H1 (cell line): ENCODE data around the gene PAQR4. TPM values are rescaled to one million over a fixed set of nuclear protein-coding genes. Genes with fewer than 3 reads are reported as not detected.

Experiments used
- CTCF ChIA-PET: fragments of 300-600 bp; sonication (Branson Sonifier 250); formaldehyde crosslinking; loops from one replicate; lab custom pipeline; 2021; ENCODE audit not compliant: partially characterized antibody; lab: Charles Lee
- POLR2A ChIA-PET: fragments of 300-600 bp; sonication (Branson Sonifier 250); formaldehyde crosslinking; loops from one replicate; lab custom pipeline; 2021; ENCODE audit warnings: inconsistent platforms; ENCODE audit not compliant: partially characterized antibody; lab: Charles Lee
- DNase-seq, 2 experiments: peaks; one replicate each; pipeline versions ENCODE4 v3.0.0 to v3.0.0-alpha.2; 2010 to 2022; ENCODE audit warnings: low spot score in 2 of 2, low read depth in 1 of 2, mixed read lengths in 1 of 2
- FAIRE-seq: peaks from 2 replicates; lab custom pipeline; 2011; peaks lifted over from hg19 to GRCh38; lab: Jason Lieb, UNC
- H2AFZ ChIP-seq: 2 replicates; pipeline ENCODE4 v1.8.1; 2012; ENCODE audit warnings: low read length, inconsistent platforms
- H2AK5ac ChIP-seq: 2 replicates; pipeline ENCODE4 v1.6.1; 2013; ENCODE audit warnings: low read depth, low read length
- H2BK120ac ChIP-seq: replicated peaks from 2 replicates; pipeline ENCODE3; 2013; ENCODE audit warnings: low read depth, low read length, inconsistent platforms
- H2BK12ac ChIP-seq: 2 replicates; pipeline ENCODE4 v1.6.1; 2013; ENCODE audit warnings: low read depth, low read length
- H2BK15ac ChIP-seq: 2 replicates; pipeline ENCODE4 v1.6.1; 2013; ENCODE audit warnings: low read length
- H2BK20ac ChIP-seq: 2 replicates; pipeline ENCODE4 v1.6.1; 2013; ENCODE audit warnings: low read length
- H2BK5ac ChIP-seq: 2 replicates; pipeline ENCODE4 v1.6.1; 2013; ENCODE audit warnings: low read depth, low read length
- H3K14ac ChIP-seq: 2 replicates; pipeline ENCODE4 v1.6.1; 2013; ENCODE audit warnings: inconsistent platforms; ENCODE audit not compliant: insufficient read length
- H3K18ac ChIP-seq: 2 replicates; pipeline ENCODE4 v1.6.1; 2013; ENCODE audit warnings: low read length; ENCODE audit errors: extremely low read depth
- H3K23ac ChIP-seq: 2 replicates; pipeline ENCODE4 v1.6.1; 2013; ENCODE audit warnings: inconsistent platforms; ENCODE audit not compliant: insufficient read length
- H3K23me2 ChIP-seq: 2 replicates; pipeline ENCODE4 v1.6.1; 2013; ENCODE audit warnings: low read depth, low read length
- H3K27ac ChIP-seq: 2 replicates; pipeline ENCODE4 v1.6.1; 2011; ENCODE audit warnings: low read depth, low read length, inconsistent platforms
- H3K27me3 ChIP-seq, 4 experiments: replicated peaks in 1 of 4; 1 replicate in 1 of 4; 2 replicates in 3 of 4; pipeline versions ENCODE4 v1.6.1 to v1.8.1; 2011 to 2013; ENCODE audit warnings: low read length in 3 of 4, mild to moderate bottlenecking in 3 of 4, inconsistent platforms in 2 of 4, mixed read lengths in 2 of 4, moderate library complexity in 1 of 4; ENCODE audit not compliant: control insufficient read depth in 3 of 4, insufficient read depth in 3 of 4; ENCODE audit errors: extremely low read depth in 1 of 4
- H3K36me3 ChIP-seq, 4 experiments: 2 replicates each; pipeline versions ENCODE4 v1.6.1 to v1.8.1; 2011 to 2013; ENCODE audit warnings: mild to moderate bottlenecking in 4 of 4, low read length in 3 of 4, moderate library complexity in 2 of 4, control low read depth in 1 of 4, inconsistent platforms in 1 of 4; ENCODE audit not compliant: insufficient read depth in 4 of 4, control insufficient read depth in 2 of 4
- H3K4ac ChIP-seq: replicated peaks from 2 replicates; pipeline ENCODE3; 2013; ENCODE audit warnings: low read length, low read depth, mixed read lengths, inconsistent platforms; ENCODE audit not compliant: insufficient read length
- H3K4me1 ChIP-seq, 4 experiments: replicated peaks in 1 of 4; 1 replicate in 1 of 4; 2 replicates in 3 of 4; pipeline versions ENCODE4 v1.6.1 to v1.8.1; 2011 to 2013; ENCODE audit warnings: low read length in 3 of 4, inconsistent platforms in 2 of 4, mixed read lengths in 1 of 4; ENCODE audit not compliant: insufficient read depth in 4 of 4, control insufficient read depth in 3 of 4
- H3K4me2 ChIP-seq, 2 experiments: 2 replicates each; pipeline versions ENCODE4 v1.6.1 to v1.8.1; 2011 to 2013; ENCODE audit warnings: low read depth in 2 of 2, low read length in 2 of 2, control low read depth in 1 of 2, inconsistent platforms in 1 of 2, mild to moderate bottlenecking in 1 of 2; ENCODE audit not compliant: insufficient read depth in 1 of 2
- H3K4me3 ChIP-seq, 4 experiments: fragments of 200-600, 300-600 bp in 1 of 4; sonication (generic), shearing (Covaris generic), sonication (Bioruptor Twin) in 1 of 4; 2 replicates each; pipeline versions ENCODE4 v1.5.1 to v1.8.1; 2011 to 2016; ENCODE audit warnings: low read length in 4 of 4, low read depth in 3 of 4, control low read depth in 2 of 4, inconsistent platforms in 2 of 4, mild to moderate bottlenecking in 2 of 4, mixed read lengths in 1 of 4, moderate library complexity in 1 of 4; ENCODE audit not compliant: insufficient read depth in 2 of 4; ENCODE audit errors: extremely low read depth in 1 of 4
- H3K56ac ChIP-seq: replicated peaks from 2 replicates; pipeline ENCODE3; 2013; ENCODE audit warnings: low read depth, mild to moderate bottlenecking, mixed read lengths, low read length, inconsistent platforms; ENCODE audit not compliant: insufficient read length
- H3K79me1 ChIP-seq: 2 replicates; pipeline ENCODE4 v1.6.1; 2013; ENCODE audit warnings: low read depth, low read length, control low read depth
- H3K79me2 ChIP-seq, 2 experiments: 2 replicates each; pipeline versions ENCODE4 v1.6.1 to v1.8.1; 2012 to 2013; ENCODE audit warnings: low read length in 2 of 2, mild to moderate bottlenecking in 2 of 2, inconsistent platforms in 1 of 2; ENCODE audit not compliant: insufficient read depth in 2 of 2, control insufficient read depth in 1 of 2
- H3K9ac ChIP-seq, 4 experiments: replicated peaks in 1 of 4; 1 replicate in 1 of 4; 2 replicates in 3 of 4; pipeline versions ENCODE4 v1.6.1 to v1.8.1; 2011 to 2013; ENCODE audit warnings: low read depth in 3 of 4, low read length in 3 of 4, control low read depth in 2 of 4, mild to moderate bottlenecking in 2 of 4, moderate library complexity in 2 of 4, inconsistent platforms in 1 of 4; ENCODE audit errors: extremely low read depth in 1 of 4
- H3K9me3 ChIP-seq, 2 experiments: 2 replicates each; pipeline versions ENCODE4 v1.6.1 to v1.8.1; 2012 to 2013; ENCODE audit warnings: mild to moderate bottlenecking in 2 of 2, moderate library complexity in 2 of 2, control low read depth in 1 of 2, inconsistent platforms in 1 of 2, low read depth in 1 of 2, low read length in 1 of 2, mixed read lengths in 1 of 2; ENCODE audit not compliant: insufficient read depth in 2 of 2
- H4K20me1 ChIP-seq, 2 experiments: replicated peaks in 1 of 2; 2 replicates each; pipeline versions ENCODE3 to v1.8.1; 2011 to 2013; ENCODE audit warnings: inconsistent platforms in 2 of 2, low read length in 2 of 2, mild to moderate bottlenecking in 1 of 2; ENCODE audit not compliant: insufficient read depth in 2 of 2, control insufficient read depth in 1 of 2
- H4K5ac ChIP-seq: 2 replicates; pipeline ENCODE4 v1.6.1; 2013; ENCODE audit warnings: low read length, low read depth, mixed read lengths, inconsistent platforms; ENCODE audit not compliant: insufficient read length
- H4K8ac ChIP-seq: 2 replicates; pipeline ENCODE4 v1.8.0; 2013; ENCODE audit warnings: mild to moderate bottlenecking, moderate library complexity, low read length, inconsistent platforms; ENCODE audit not compliant: insufficient read depth; ENCODE audit errors: extremely low read depth
- H4K91ac ChIP-seq: replicated peaks from 2 replicates; pipeline ENCODE3; 2013; ENCODE audit warnings: low read length, mixed read lengths, inconsistent platforms; ENCODE audit not compliant: insufficient read length
- BACH1 ChIP-seq: IDR thresholded peaks from 2 replicates; pipeline ENCODE4 v1.6.1; 2012; ENCODE audit warnings: low read length, improper control_type of control experiment
- BRCA1 ChIP-seq: IDR thresholded peaks from 2 replicates; pipeline ENCODE4 v1.6.1; 2012; ENCODE audit warnings: low read depth, low read length, improper control_type of control experiment
- CHD1 ChIP-seq: IDR thresholded peaks from 2 replicates; pipeline ENCODE4 v1.6.1; 2012; ENCODE audit warnings: low read depth, low read length, improper control_type of control experiment
- EP300 ChIP-seq, 2 experiments: IDR thresholded peaks; 1 replicate in 1 of 2; 2 replicates in 1 of 2; pipeline ENCODE4 v1.6.1; 2011 to 2012; ENCODE audit warnings: low read depth in 2 of 2, low read length in 2 of 2, mild to moderate bottlenecking in 2 of 2, borderline replicate concordance in 1 of 2, inconsistent platforms in 1 of 2, moderate library complexity in 1 of 2
- MAX ChIP-seq: IDR thresholded peaks from 2 replicates; pipeline ENCODE4 v1.6.1; 2012; ENCODE audit warnings: inconsistent platforms
- PHF8 ChIP-seq: fragments of 200-600 bp; sonication (generic); conservative IDR thresholded peaks from 2 replicates; pipeline ENCODE4 v1.7.1; 2012; ENCODE audit warnings: low read depth, mild to moderate bottlenecking, inconsistent platforms, low read length, moderate library complexity
- RNF2 ChIP-seq: fragments of 200-900, 300-1000 bp; sonication (generic); IDR thresholded peaks from 2 replicates; pipeline ENCODE4 v1.7.1; 2016; ENCODE audit warnings: borderline replicate concordance, low read depth, mild to moderate bottlenecking, antibody characterized with exemption, low read length; ENCODE audit not compliant: poor library complexity, severe bottlenecking; ENCODE audit errors: missing control alignments
- SP1 ChIP-seq: IDR thresholded peaks from 2 replicates; pipeline ENCODE4 v1.6.1; 2011; ENCODE audit warnings: low read depth, low read length
- TCF12 ChIP-seq: IDR thresholded peaks from 2 replicates; pipeline ENCODE4 v1.6.1; 2011; ENCODE audit warnings: low read depth, mild to moderate bottlenecking, low read length
- ZNF274 ChIP-seq: IDR thresholded peaks from 2 replicates; pipeline ENCODE4 v1.7.0; 2012; ENCODE audit warnings: low read length, borderline replicate concordance; ENCODE audit errors: extremely low read depth
- WGBS, 2 experiments: shearing (Covaris generic) in 1 of 2; methylation state at CpG; one replicate each; pipeline versions ENCODE4 v1.1.6 to v1.1.7; 2013 to 2015; ENCODE audit warnings: low lambda C conversion rate in 2 of 2, mixed read lengths in 2 of 2, inconsistent platforms in 1 of 2, low coverage in 1 of 2, missing lambda C conversion rate in 1 of 2; ENCODE audit not compliant: insufficient replicate concordance in 2 of 2, insufficient coverage in 1 of 2, insufficient read length in 1 of 2; ENCODE audit errors: extremely low coverage in 1 of 2, missing lambda C conversion rate in 1 of 2; 5-methylcytosine and 5-hydroxymethylcytosine counted together
- polyA plus RNA-seq, 7 experiments: library from polyadenylated mRNA; depleted of rRNA in 3 of 7; stranded (reverse) in 5 of 7; unstranded in 2 of 7; fragments of >200 nt in 5 of 7; fragments of 200-250 nt in 2 of 7; gene quantifications; 1 replicate in 5 of 7; 2 replicates in 1 of 7; 4 replicates in 1 of 7; pipeline versions ENCODE4 v1.2.1 to v1.2.3, GENCODE V29; 2011 to 2013; ENCODE audit warnings: missing spikeins in 2 of 7, mixed read lengths in 2 of 7
- total RNA-seq: library from RNA; stranded (reverse); fragmentation: NEBNext Ultra II Directional; extraction: Animal tissue kit (Norgen Biotek cat#: 25700); gene quantifications from 2 replicates; pipeline ENCODE4 v1.2.1, GENCODE V29; 2021

PAQR4 gene
- total and polyA plus RNA-seq, 2 of the 8 experiments (the other 6 are each of a cell fraction or from before 2014, with no cell fraction given) = 28.2 to 34.6 TPM

DNA sequence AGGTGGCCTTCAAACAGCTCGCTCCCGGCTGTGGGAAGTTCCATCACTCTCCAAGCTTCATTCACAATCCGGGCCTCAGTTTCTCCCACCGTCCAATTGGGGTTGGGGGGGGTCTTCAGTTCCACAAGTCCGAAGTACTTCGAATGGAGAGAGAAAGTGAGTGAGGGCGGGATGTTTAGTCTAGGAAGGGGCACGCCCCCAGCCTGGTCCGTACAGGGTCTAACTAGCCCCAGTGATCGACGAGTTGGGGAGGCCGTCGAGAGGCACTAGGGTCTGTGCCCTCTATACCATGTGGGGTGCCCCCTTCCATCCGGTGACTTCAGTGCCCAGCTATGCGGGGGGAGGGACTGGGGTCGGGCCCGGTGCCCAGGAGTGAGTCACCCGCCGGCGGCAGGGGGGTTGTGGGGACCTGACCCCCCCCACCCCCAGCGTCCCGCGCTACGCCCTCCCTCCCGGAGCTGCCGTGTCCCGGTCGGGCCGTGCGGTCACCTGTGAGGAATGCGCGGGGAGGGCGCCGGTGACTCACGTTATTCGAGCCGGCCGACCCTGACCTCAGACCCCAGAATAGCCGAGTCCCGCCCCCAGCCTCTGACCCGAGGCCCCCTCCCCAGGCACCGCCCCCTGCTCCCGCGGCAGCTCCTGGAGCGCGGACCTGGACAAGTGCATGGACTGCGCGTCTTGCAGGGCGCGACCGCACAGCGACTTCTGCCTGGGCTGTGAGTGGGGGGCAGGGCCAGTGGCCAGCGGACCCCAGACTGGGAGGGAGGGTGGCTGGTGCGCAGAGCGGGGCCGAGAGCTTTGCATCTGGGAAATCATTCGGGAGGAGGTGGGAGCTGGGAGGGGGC is 51.7 kb downstream of the PAQR4 start:
- no peak overlapping the region for H2AK5ac ChIP-seq
- H3K36me3 ChIP-seq = peaks cover 4 to 9% (median 6%) of the 10 kb centered on the region in 4 experiments; a peak in 6 of 8 replicates
- H2BK20ac ChIP-seq = no peak overlapping the region
- peak overlapping the region; percentile 80; the same call in 1 of the 2 replicates for H4K8ac ChIP-seq
- FAIRE-seq = no peak
- H2BK5ac ChIP-seq = peak overlapping the region; percentile 94
- H3K27ac ChIP-seq = peak overlapping the region; percentile 83
- ChIA-PET POLR2A (interaction anchor here (0.6 to 35.7 kb wide), 19 partner anchors 4 to 997 kb away, joined by 3 to 1808 read pairs (median 7); partner anchors contain the start of genes BICDL2, CLDN6, CLDN9 and HCFC1R1), CTCF (interaction anchor here (1.0 to 23.8 kb wide), 12 partner anchors 11 to 93 kb away, joined by 3 to 639 read pairs (median 8); partner anchors contain the start of genes CLDN9, PAQR4 and ZSCAN10)
- H2AFZ ChIP-seq = no peak overlapping the region
- no peaks in the 10 kb centered on the region for H3K27me3 ChIP-seq
- peak overlapping the region; percentile 99 for H3K4ac ChIP-seq
- H3K18ac ChIP-seq = peak overlapping the region; percentile 98
- peak overlapping the region; percentile 37 for H3K14ac ChIP-seq
- H3K9me3 ChIP-seq = no peaks in the 10 kb centered on the region
- peak overlapping the region; percentile 74 to 97 (median 94) for H3K4me3 ChIP-seq
- H4K20me1 ChIP-seq = peaks cover 9 to 21% of the 10 kb centered on the region in 2 experiments
- H3K4me1 ChIP-seq = peaks cover 4 to 23% (median 21%) of the 10 kb centered on the region in 4 experiments
- peaks cover 5% of the 10 kb centered on the region; the same call in 1 of the 2 replicates for H3K79me1 ChIP-seq
- H2BK120ac ChIP-seq = no peak overlapping the region
- peak; percentile 78 to 94 for DNase-seq
- 1% methylated on average over 34 of the region's 57 CpGs; no CpG with 5 or more reads in 1 of the 2 experiments for WGBS, 2 experiments
- peaks cover 26% of the 10 kb centered on the region for H3K23me2 ChIP-seq
- peak overlapping the region; percentile 43 for H3K56ac ChIP-seq
- H3K23ac ChIP-seq = no peak overlapping the region
- peak overlapping the region; percentile 83 to 88 for H3K4me2 ChIP-seq
- H3K79me2 ChIP-seq = peaks cover 11 to 21% of the 10 kb centered on the region in 2 experiments
- peak overlapping the region; percentile 60 to 92 (median 89) for H3K9ac ChIP-seq
- peak overlapping the region; percentile 96 for H4K91ac ChIP-seq
- peak overlapping the region; percentile 50; the same call in 1 of the 2 replicates for H2BK12ac ChIP-seq
- H4K5ac ChIP-seq = peak overlapping the region; percentile 88
- no peak overlapping the region for H2BK15ac ChIP-seq
- TF ChIP-seq EP300 (IDR thresholded peaks at IDR 0.05; ENCODE audit: borderline replicate concordance in 1 of 2, low read depth in 2 of 2, low read length in 2 of 2) = no peak
- peak; percentile 35; the same call in 1 of the 2 replicates for TF ChIP-seq MAX
- no peak for TF ChIP-seq SP1
- TF ChIP-seq PHF8 = no peak; the same call in none of the 2 replicates
- no peak for TF ChIP-seq BRCA1
- TF ChIP-seq ZNF274 = no peak
- no peak for TF ChIP-seq TCF12
- no peak for TF ChIP-seq BACH1
- no peak for TF ChIP-seq CHD1
- no peak for TF ChIP-seq RNF2
